HG02938 (cell line): ENCODE results near the gene MYO9B.
"Not testable (repeated sequence)": the region's sequence is repeated elsewhere in the genome, so short reads cannot be mapped to it uniquely, and the experiment has no call there.

Source experiments
- ATAC-seq: cut with Tn5 transposase; IDR thresholded peaks from one replicate; pipeline ENCODE4 v1.9.1; 2021; ENCODE audit warnings: mild to moderate bottlenecking, moderate library complexity; ENCODE audit not compliant: unreplicated experiment

Gene MYO9B

GRCh38 chr19:17180997-17181702 lies 105.6 kb downstream of the MYO9B start:
- no peak for ATAC-seq

GRCh38 chr19:17183271-17183761 lies 107.7 kb downstream of the MYO9B start:
- ATAC-seq, result no peak

- no peak for ATAC-seq
Measured at GRCh38 chr19:17183858-17184321, 108.3 kb downstream of the MYO9B start.

- no peak for ATAC-seq
Measured at GRCh38 chr19:17184371-17184841, 108.8 kb downstream of the MYO9B start.

- ATAC-seq, result no peak
Measured at GRCh38 chr19:17185590-17185989, 110.0 kb downstream of the MYO9B start.

- not testable (repeated sequence) for ATAC-seq
Measured at GRCh38 chr19:17191736-17192135, 116.2 kb downstream of the MYO9B start.

- ATAC-seq, result no peak
Measured at GRCh38 chr19:17192751-17193150, 117.2 kb downstream of the MYO9B start.

- no peak for ATAC-seq
Measured at GRCh38 chr19:17194608-17195007, 119.0 kb downstream of the MYO9B start.

GRCh38 chr19:17195106-17195505 lies 119.5 kb downstream of the MYO9B start:
- no peak for ATAC-seq

GRCh38 chr19:17196610-17197009 lies 121.0 kb downstream of the MYO9B start:
- no peak for ATAC-seq

GRCh38 chr19:17197666-17198065 lies 122.1 kb downstream of the MYO9B start:
- no peak for ATAC-seq

GRCh38 chr19:17200408-17201079 lies 125.0 kb downstream of the MYO9B start:
- no peak for ATAC-seq

GRCh38 chr19:17202249-17202648 lies 126.7 kb downstream of the MYO9B start:
- no peak for ATAC-seq

- no peak for ATAC-seq
Measured at GRCh38 chr19:17202713-17203112, 127.1 kb downstream of the MYO9B start.

GRCh38 chr19:17205237-17206140 lies 129.9 kb downstream of the MYO9B start:
- no peak for ATAC-seq

- no peak for ATAC-seq
Measured at GRCh38 chr19:17206736-17207581, 131.4 kb downstream of the MYO9B start.

GRCh38 chr19:17209126-17210036 lies 133.8 kb downstream of the MYO9B start:
- ATAC-seq, result no peak

GRCh38 chr19:17210296-17210695 lies 134.7 kb downstream of the MYO9B start:
- no peak for ATAC-seq
